H1 (cell line): Measurements from ENCODE around the gene ZFP2. TPM values are rescaled to one million over a fixed set of nuclear protein-coding genes. Genes with fewer than 3 reads are reported as not detected.
A peak's percentile ranks its signal among the peaks of the same experiment; 100 is the strongest.

Experiments
- CTCF ChIA-PET: fragments of 300-600 bp; sonication (Branson Sonifier 250); formaldehyde crosslinking; loops from one replicate; lab custom pipeline; 2021; ENCODE audit not compliant: partially characterized antibody; lab: Charles Lee
- POLR2A ChIA-PET: fragments of 300-600 bp; sonication (Branson Sonifier 250); formaldehyde crosslinking; loops from one replicate; lab custom pipeline; 2021; ENCODE audit warnings: inconsistent platforms; ENCODE audit not compliant: partially characterized antibody; lab: Charles Lee
- DNase-seq, 2 experiments: peaks; one replicate each; pipeline versions ENCODE4 v3.0.0 to v3.0.0-alpha.2; 2010 to 2022; ENCODE audit warnings: low spot score in 2 of 2, low read depth in 1 of 2, mixed read lengths in 1 of 2
- FAIRE-seq: peaks from 2 replicates; lab custom pipeline; 2011; peaks lifted over from hg19 to GRCh38; lab: Jason Lieb, UNC
- H2AFZ ChIP-seq: 2 replicates; pipeline ENCODE4 v1.8.1; 2012; ENCODE audit warnings: low read length, inconsistent platforms
- H2AK5ac ChIP-seq: 2 replicates; pipeline ENCODE4 v1.6.1; 2013; ENCODE audit warnings: low read depth, low read length
- H2BK120ac ChIP-seq: replicated peaks from 2 replicates; pipeline ENCODE3; 2013; ENCODE audit warnings: low read depth, low read length, inconsistent platforms
- H2BK12ac ChIP-seq: 2 replicates; pipeline ENCODE4 v1.6.1; 2013; ENCODE audit warnings: low read depth, low read length
- H2BK15ac ChIP-seq: 2 replicates; pipeline ENCODE4 v1.6.1; 2013; ENCODE audit warnings: low read length
- H2BK20ac ChIP-seq: 2 replicates; pipeline ENCODE4 v1.6.1; 2013; ENCODE audit warnings: low read length
- H2BK5ac ChIP-seq: 2 replicates; pipeline ENCODE4 v1.6.1; 2013; ENCODE audit warnings: low read depth, low read length
- H3K14ac ChIP-seq: 2 replicates; pipeline ENCODE4 v1.6.1; 2013; ENCODE audit warnings: inconsistent platforms; ENCODE audit not compliant: insufficient read length
- H3K18ac ChIP-seq: 2 replicates; pipeline ENCODE4 v1.6.1; 2013; ENCODE audit warnings: low read length; ENCODE audit errors: extremely low read depth
- H3K23ac ChIP-seq: 2 replicates; pipeline ENCODE4 v1.6.1; 2013; ENCODE audit warnings: inconsistent platforms; ENCODE audit not compliant: insufficient read length
- H3K23me2 ChIP-seq: 2 replicates; pipeline ENCODE4 v1.6.1; 2013; ENCODE audit warnings: low read depth, low read length
- H3K27ac ChIP-seq: 2 replicates; pipeline ENCODE4 v1.6.1; 2011; ENCODE audit warnings: low read depth, low read length, inconsistent platforms
- H3K27me3 ChIP-seq, 4 experiments: replicated peaks in 1 of 4; 1 replicate in 1 of 4; 2 replicates in 3 of 4; pipeline versions ENCODE4 v1.6.1 to v1.8.1; 2011 to 2013; ENCODE audit warnings: low read length in 3 of 4, mild to moderate bottlenecking in 3 of 4, inconsistent platforms in 2 of 4, mixed read lengths in 2 of 4, moderate library complexity in 1 of 4; ENCODE audit not compliant: control insufficient read depth in 3 of 4, insufficient read depth in 3 of 4; ENCODE audit errors: extremely low read depth in 1 of 4
- H3K36me3 ChIP-seq, 4 experiments: 2 replicates each; pipeline versions ENCODE4 v1.6.1 to v1.8.1; 2011 to 2013; ENCODE audit warnings: mild to moderate bottlenecking in 4 of 4, low read length in 3 of 4, moderate library complexity in 2 of 4, control low read depth in 1 of 4, inconsistent platforms in 1 of 4; ENCODE audit not compliant: insufficient read depth in 4 of 4, control insufficient read depth in 2 of 4
- H3K4ac ChIP-seq: replicated peaks from 2 replicates; pipeline ENCODE3; 2013; ENCODE audit warnings: low read length, low read depth, mixed read lengths, inconsistent platforms; ENCODE audit not compliant: insufficient read length
- H3K4me1 ChIP-seq, 4 experiments: replicated peaks in 1 of 4; 1 replicate in 1 of 4; 2 replicates in 3 of 4; pipeline versions ENCODE4 v1.6.1 to v1.8.1; 2011 to 2013; ENCODE audit warnings: low read length in 3 of 4, inconsistent platforms in 2 of 4, mixed read lengths in 1 of 4; ENCODE audit not compliant: insufficient read depth in 4 of 4, control insufficient read depth in 3 of 4
- H3K4me2 ChIP-seq, 2 experiments: 2 replicates each; pipeline versions ENCODE4 v1.6.1 to v1.8.1; 2011 to 2013; ENCODE audit warnings: low read depth in 2 of 2, low read length in 2 of 2, control low read depth in 1 of 2, inconsistent platforms in 1 of 2, mild to moderate bottlenecking in 1 of 2; ENCODE audit not compliant: insufficient read depth in 1 of 2
- H3K4me3 ChIP-seq, 4 experiments: fragments of 200-600, 300-600 bp in 1 of 4; sonication (generic), shearing (Covaris generic), sonication (Bioruptor Twin) in 1 of 4; 2 replicates each; pipeline versions ENCODE4 v1.5.1 to v1.8.1; 2011 to 2016; ENCODE audit warnings: low read length in 4 of 4, low read depth in 3 of 4, control low read depth in 2 of 4, inconsistent platforms in 2 of 4, mild to moderate bottlenecking in 2 of 4, mixed read lengths in 1 of 4, moderate library complexity in 1 of 4; ENCODE audit not compliant: insufficient read depth in 2 of 4; ENCODE audit errors: extremely low read depth in 1 of 4
- H3K56ac ChIP-seq: replicated peaks from 2 replicates; pipeline ENCODE3; 2013; ENCODE audit warnings: low read depth, mild to moderate bottlenecking, mixed read lengths, low read length, inconsistent platforms; ENCODE audit not compliant: insufficient read length
- H3K79me1 ChIP-seq: 2 replicates; pipeline ENCODE4 v1.6.1; 2013; ENCODE audit warnings: low read depth, low read length, control low read depth
- H3K79me2 ChIP-seq, 2 experiments: 2 replicates each; pipeline versions ENCODE4 v1.6.1 to v1.8.1; 2012 to 2013; ENCODE audit warnings: low read length in 2 of 2, mild to moderate bottlenecking in 2 of 2, inconsistent platforms in 1 of 2; ENCODE audit not compliant: insufficient read depth in 2 of 2, control insufficient read depth in 1 of 2
- H3K9ac ChIP-seq, 4 experiments: replicated peaks in 1 of 4; 1 replicate in 1 of 4; 2 replicates in 3 of 4; pipeline versions ENCODE4 v1.6.1 to v1.8.1; 2011 to 2013; ENCODE audit warnings: low read depth in 3 of 4, low read length in 3 of 4, control low read depth in 2 of 4, mild to moderate bottlenecking in 2 of 4, moderate library complexity in 2 of 4, inconsistent platforms in 1 of 4; ENCODE audit errors: extremely low read depth in 1 of 4
- H3K9me3 ChIP-seq, 2 experiments: 2 replicates each; pipeline versions ENCODE4 v1.6.1 to v1.8.1; 2012 to 2013; ENCODE audit warnings: mild to moderate bottlenecking in 2 of 2, moderate library complexity in 2 of 2, control low read depth in 1 of 2, inconsistent platforms in 1 of 2, low read depth in 1 of 2, low read length in 1 of 2, mixed read lengths in 1 of 2; ENCODE audit not compliant: insufficient read depth in 2 of 2
- H4K20me1 ChIP-seq, 2 experiments: replicated peaks in 1 of 2; 2 replicates each; pipeline versions ENCODE3 to v1.8.1; 2011 to 2013; ENCODE audit warnings: inconsistent platforms in 2 of 2, low read length in 2 of 2, mild to moderate bottlenecking in 1 of 2; ENCODE audit not compliant: insufficient read depth in 2 of 2, control insufficient read depth in 1 of 2
- H4K5ac ChIP-seq: 2 replicates; pipeline ENCODE4 v1.6.1; 2013; ENCODE audit warnings: low read length, low read depth, mixed read lengths, inconsistent platforms; ENCODE audit not compliant: insufficient read length
- H4K8ac ChIP-seq: 2 replicates; pipeline ENCODE4 v1.8.0; 2013; ENCODE audit warnings: mild to moderate bottlenecking, moderate library complexity, low read length, inconsistent platforms; ENCODE audit not compliant: insufficient read depth; ENCODE audit errors: extremely low read depth
- H4K91ac ChIP-seq: replicated peaks from 2 replicates; pipeline ENCODE3; 2013; ENCODE audit warnings: low read length, mixed read lengths, inconsistent platforms; ENCODE audit not compliant: insufficient read length
- BCL11A ChIP-seq, 2 experiments: IDR thresholded peaks; one replicate each; pipeline ENCODE4 v1.6.1; 2011; ENCODE audit warnings: low read depth in 2 of 2, low read length in 2 of 2, mild to moderate bottlenecking in 2 of 2
- CBX5 ChIP-seq: fragments of 300-800, 300-1000 bp; sonication (generic); IDR thresholded peaks from 2 replicates; pipeline ENCODE4 v1.7.1; 2016; ENCODE audit warnings: antibody characterized with exemption, low read length, low read depth
- GTF2F1 ChIP-seq: IDR thresholded peaks from 2 replicates; pipeline ENCODE4 v1.6.1; 2012; ENCODE audit warnings: low read depth, low read length, improper control_type of control experiment, borderline replicate concordance
- MAX ChIP-seq: IDR thresholded peaks from 2 replicates; pipeline ENCODE4 v1.6.1; 2012; ENCODE audit warnings: inconsistent platforms
- TAF1 ChIP-seq: IDR thresholded peaks from 2 replicates; pipeline ENCODE4 v1.6.1; 2011; ENCODE audit warnings: mild to moderate bottlenecking, low read depth, low read length
- ZNF274 ChIP-seq: IDR thresholded peaks from 2 replicates; pipeline ENCODE4 v1.7.0; 2012; ENCODE audit warnings: low read length, borderline replicate concordance; ENCODE audit errors: extremely low read depth
- WGBS, 2 experiments: shearing (Covaris generic) in 1 of 2; methylation state at CpG; one replicate each; pipeline versions ENCODE4 v1.1.6 to v1.1.7; 2013 to 2015; ENCODE audit warnings: low lambda C conversion rate in 2 of 2, mixed read lengths in 2 of 2, inconsistent platforms in 1 of 2, low coverage in 1 of 2, missing lambda C conversion rate in 1 of 2; ENCODE audit not compliant: insufficient replicate concordance in 2 of 2, insufficient coverage in 1 of 2, insufficient read length in 1 of 2; ENCODE audit errors: extremely low coverage in 1 of 2, missing lambda C conversion rate in 1 of 2; 5-methylcytosine and 5-hydroxymethylcytosine counted together
- polyA plus RNA-seq, 7 experiments: library from polyadenylated mRNA; depleted of rRNA in 3 of 7; stranded (reverse) in 5 of 7; unstranded in 2 of 7; fragments of >200 nt in 5 of 7; fragments of 200-250 nt in 2 of 7; gene quantifications; 1 replicate in 5 of 7; 2 replicates in 1 of 7; 4 replicates in 1 of 7; pipeline versions ENCODE4 v1.2.1 to v1.2.3, GENCODE V29; 2011 to 2013; ENCODE audit warnings: missing spikeins in 2 of 7, mixed read lengths in 2 of 7
- total RNA-seq: library from RNA; stranded (reverse); fragmentation: NEBNext Ultra II Directional; extraction: Animal tissue kit (Norgen Biotek cat#: 25700); gene quantifications from 2 replicates; pipeline ENCODE4 v1.2.1, GENCODE V29; 2021

The ZFP2 gene
- total and polyA plus RNA-seq, 2 of the 8 experiments (the other 6 are each of a cell fraction or from before 2014, with no cell fraction given), result 0.20 to 0.78 TPM

DNA sequence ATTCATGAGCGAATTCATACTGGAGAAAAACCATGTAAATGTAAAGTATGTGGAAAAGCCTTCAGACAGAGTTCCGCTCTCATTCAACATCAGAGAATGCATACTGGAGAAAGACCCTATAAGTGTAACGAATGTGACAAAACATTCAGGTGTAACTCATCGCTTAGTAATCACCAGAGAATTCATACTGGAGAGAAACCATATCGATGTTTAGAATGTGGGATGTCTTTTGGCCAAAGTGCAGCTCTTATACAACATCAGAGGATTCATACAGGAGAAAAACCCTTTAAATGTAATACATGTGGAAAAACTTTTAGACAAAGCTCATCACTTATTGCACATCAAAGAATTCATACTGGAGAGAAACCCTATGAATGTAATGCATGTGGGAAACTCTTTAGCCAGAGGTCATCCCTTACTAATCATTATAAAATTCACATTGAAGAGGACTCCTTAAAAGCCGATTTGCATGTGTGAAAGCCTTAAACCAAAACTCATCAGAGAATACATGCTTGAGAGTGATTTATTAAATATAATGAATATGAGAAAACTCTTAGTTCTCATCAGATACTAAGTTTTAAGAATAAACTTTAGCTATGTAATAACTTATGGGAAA lies 11.8 kb upstream of the ZFP2 start:
- no peak for TF ChIP-seq GTF2F1
- TF ChIP-seq CBX5, result no peak
- TF ChIP-seq TAF1, result no peak
- TF ChIP-seq MAX, result no peak
- no peak for TF ChIP-seq BCL11A (IDR thresholded peaks at IDR 0.05; ENCODE audit: low read depth in 2 of 2, low read length in 2 of 2)
- peak; percentile 83; the same call in 1 of the 2 replicates for TF ChIP-seq ZNF274
- H3K4me2 ChIP-seq, result no peak overlapping the region
- peaks cover 2 to 64% (median 22%) of the 10 kb centered on the region in 4 experiments; a peak in 7 of 8 replicates for H3K36me3 ChIP-seq
- no peak overlapping the region for H2BK15ac ChIP-seq
- no peaks in the 10 kb centered on the region for H4K20me1 ChIP-seq
- H2AK5ac ChIP-seq, result no peak overlapping the region
- no peak overlapping the region for H3K14ac ChIP-seq
- H4K91ac ChIP-seq, result no peak overlapping the region
- peaks cover 53 to 58% of the 10 kb centered on the region in 2 experiments for H3K9me3 ChIP-seq
- no peaks in the 10 kb centered on the region for H3K27me3 ChIP-seq
- no peak overlapping the region for H3K9ac ChIP-seq
- no peak overlapping the region for H3K56ac ChIP-seq
- H2BK5ac ChIP-seq, result no peak overlapping the region
- no peak overlapping the region for H3K27ac ChIP-seq
- ChIA-PET CTCF (no interaction called here), POLR2A (interaction anchor here (1.6 kb wide), 1 partner anchor 12 kb away, joined by 4 read pairs; the partner anchor contains the start of gene ZFP2)
- H3K79me1 ChIP-seq, result no peaks in the 10 kb centered on the region
- H3K18ac ChIP-seq, result no peak overlapping the region
- no peak overlapping the region for H3K4ac ChIP-seq
- no peaks in the 10 kb centered on the region; the same call in 1 of the 2 replicates for H3K23me2 ChIP-seq
- FAIRE-seq (no peak), DNase-seq (no peak)
- H4K8ac ChIP-seq, result no peak overlapping the region
- WGBS, 2 experiments, result 90% methylated on average over 6 of the region's 6 CpGs; no CpG with 5 or more reads in 1 of the 2 experiments
- no peak overlapping the region for H2BK12ac ChIP-seq
- no peaks in the 10 kb centered on the region for H3K79me2 ChIP-seq
- H2AFZ ChIP-seq, result no peak overlapping the region
- H3K4me3 ChIP-seq, result 0 out of 8 replicates have a peak overlapping the region, but pooled peaks of 1 of the 4 experiments have one; percentile 6
- no peaks in the 10 kb centered on the region for H3K4me1 ChIP-seq
- no peak overlapping the region for H3K23ac ChIP-seq
- H2BK120ac ChIP-seq, result no peak overlapping the region
- H4K5ac ChIP-seq, result no peak overlapping the region
- H2BK20ac ChIP-seq, result no peak overlapping the region
